GM19395 (cell line): ENCODE data around the gene TPSD1.
"Not testable (repeated sequence)": the region's sequence is repeated elsewhere in the genome, so short reads cannot be mapped to it uniquely, and the experiment has no call there.

Experiments used
- ATAC-seq: cut with Tn5 transposase; IDR thresholded peaks from one replicate; pipeline ENCODE4 v1.9.1; 2021; ENCODE audit warnings: mild to moderate bottlenecking, moderate library complexity; ENCODE audit not compliant: unreplicated experiment

TPSD1 gene

GRCh38 chr16:1255276-1256122, at the start of gene TPSD1:
Gene TPSD1 (plus strand): TSS chr16:1256069. CDS start chr16:1256281, 212 bp downstream.
- ATAC-seq = not testable (repeated sequence)

DNA sequence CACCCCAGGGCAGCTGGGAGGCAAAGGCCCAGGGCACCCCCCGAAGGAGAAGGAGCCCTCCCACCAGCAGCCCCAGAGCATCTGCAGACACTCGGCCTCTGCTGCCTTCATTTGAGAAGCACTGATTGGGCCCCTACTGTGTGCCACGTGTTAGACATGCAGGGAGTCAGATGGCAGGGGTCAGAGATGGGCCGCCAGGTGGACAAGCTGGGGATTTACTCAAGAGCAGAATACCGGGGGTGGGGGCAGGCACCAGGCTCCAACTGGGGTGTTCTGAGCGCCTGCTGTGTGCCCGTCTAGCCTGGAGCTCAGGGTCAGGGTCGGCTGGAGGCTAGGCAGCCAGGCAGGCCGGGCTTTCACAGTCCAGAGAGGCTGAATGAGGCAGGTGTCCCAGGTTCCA, 49.5 kb upstream of the TPSD1 start:
- ATAC-seq = no peak

- no peak for ATAC-seq
Observed at GRCh38 chr16:1206786-1207185, 49.1 kb upstream of the TPSD1 start.

GRCh38 chr16:1208239-1208830, 47.5 kb upstream of the TPSD1 start:
- ATAC-seq = no peak

- no peak for ATAC-seq
Observed at GRCh38 chr16:1209081-1209480, 46.8 kb upstream of the TPSD1 start.

DNA sequence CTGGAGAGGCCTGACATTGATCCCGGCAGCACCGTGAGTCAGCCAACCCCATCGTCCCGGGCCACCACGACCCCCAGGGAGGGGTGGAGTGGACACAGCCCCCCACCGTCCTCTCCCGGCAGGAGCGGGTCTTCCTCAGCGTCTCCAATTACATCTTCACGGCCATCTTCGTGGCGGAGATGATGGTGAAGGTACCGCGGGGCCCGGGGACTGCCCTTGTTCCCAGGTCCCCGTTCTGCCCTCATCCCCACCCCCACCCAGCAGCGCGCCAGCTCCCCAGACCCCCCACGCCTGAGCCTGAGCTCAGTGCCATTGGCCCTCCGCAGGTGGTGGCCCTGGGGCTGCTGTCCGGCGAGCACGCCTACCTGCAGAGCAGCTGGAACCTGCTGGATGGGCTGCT, 45.4 kb upstream of the TPSD1 start:
- no peak for ATAC-seq

- no peak for ATAC-seq
Observed at GRCh38 chr16:1211451-1212268, 44.2 kb upstream of the TPSD1 start.

DNA sequence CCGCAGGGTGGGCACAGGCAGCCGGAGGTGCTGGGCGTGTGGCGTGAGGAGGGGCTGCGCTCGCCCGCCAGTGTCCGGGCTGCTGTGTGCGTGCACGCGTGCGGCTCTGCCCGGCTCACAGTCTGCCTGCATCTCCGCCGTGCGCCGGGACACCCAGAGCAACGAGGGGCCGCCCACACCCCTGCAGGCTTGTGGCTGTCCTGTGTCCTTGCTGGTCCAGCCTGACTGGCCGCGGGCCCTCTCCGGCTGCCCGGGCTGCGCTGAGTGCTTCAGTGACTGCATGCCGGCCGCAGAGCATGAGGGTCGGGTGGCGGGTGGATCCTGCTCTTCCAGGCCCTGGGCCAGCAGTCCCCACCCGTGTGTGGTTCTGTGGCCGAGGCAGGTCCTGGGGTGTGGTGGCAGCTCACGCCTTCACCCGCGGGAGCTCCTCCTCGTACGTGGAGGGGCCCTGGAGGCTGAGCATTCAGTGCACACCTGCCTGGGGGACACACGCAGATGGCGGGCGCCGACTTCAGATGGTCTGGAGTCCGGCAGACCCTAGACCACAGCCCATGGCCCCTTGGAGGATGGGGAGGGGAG, 43.2 kb upstream of the TPSD1 start:
- ATAC-seq = no peak

GRCh38 chr16:1213231-1213630, 42.6 kb upstream of the TPSD1 start:
- no peak for ATAC-seq

GRCh38 chr16:1213796-1214372, 42.0 kb upstream of the TPSD1 start:
- no peak for ATAC-seq

DNA sequence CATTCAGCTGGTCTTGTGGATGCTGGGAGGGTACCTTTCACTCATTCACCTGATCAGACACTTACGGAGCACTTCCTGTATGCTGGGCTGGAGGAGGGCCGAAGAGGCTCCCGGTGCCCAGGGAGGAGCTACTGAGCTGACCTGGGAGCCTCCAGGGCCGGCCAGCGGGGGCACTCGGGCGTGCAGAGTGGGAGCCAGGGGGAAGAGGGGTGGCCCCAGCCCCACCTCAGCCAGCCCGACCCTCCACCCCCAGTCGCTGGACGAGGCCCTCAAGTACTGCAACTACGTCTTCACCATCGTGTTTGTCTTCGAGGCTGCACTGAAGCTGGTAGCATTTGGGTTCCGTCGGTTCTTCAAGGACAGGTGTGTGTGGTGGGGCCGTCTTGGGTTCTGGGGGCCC, 41.1 kb upstream of the TPSD1 start:
- no peak for ATAC-seq

DNA sequence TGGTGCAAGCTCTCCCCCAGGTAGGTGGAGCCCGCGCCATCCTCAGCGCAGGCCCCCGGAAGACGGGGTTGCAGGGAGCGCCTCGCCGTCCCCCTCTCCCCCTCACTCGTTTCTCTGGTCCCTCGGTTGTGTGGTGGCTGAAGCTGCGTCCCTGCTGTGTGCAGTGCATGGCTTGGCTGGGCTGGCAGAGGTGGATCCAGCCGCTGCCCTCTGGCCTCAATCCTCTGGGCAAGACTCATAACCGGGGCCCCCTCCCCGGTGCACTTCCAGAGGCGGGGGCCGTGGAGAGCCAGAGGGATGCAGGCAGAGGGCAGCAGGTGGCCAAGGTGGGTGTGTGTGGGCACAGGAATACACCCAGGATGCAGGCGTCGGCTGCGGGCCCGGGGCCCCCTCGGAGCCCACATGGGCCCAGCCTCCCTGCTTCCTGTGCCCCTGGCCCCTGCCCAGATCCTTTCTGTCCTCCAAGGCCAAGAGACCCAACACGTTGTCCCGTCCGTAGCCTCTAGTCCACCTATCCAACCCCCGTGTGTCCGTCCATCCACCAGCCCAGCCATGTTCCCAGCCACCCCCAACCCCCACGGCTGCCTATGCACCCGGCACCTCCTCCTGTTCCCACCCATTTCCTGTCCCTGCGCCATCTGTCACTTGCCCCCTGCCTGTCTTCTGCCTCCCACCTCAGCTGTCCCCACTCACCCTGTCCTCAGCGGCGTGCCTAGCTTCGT, 40.1 kb upstream of the TPSD1 start:
- no peak for ATAC-seq

GRCh38 chr16:1216296-1216619, 39.6 kb upstream of the TPSD1 start:
- no peak for ATAC-seq

DNA sequence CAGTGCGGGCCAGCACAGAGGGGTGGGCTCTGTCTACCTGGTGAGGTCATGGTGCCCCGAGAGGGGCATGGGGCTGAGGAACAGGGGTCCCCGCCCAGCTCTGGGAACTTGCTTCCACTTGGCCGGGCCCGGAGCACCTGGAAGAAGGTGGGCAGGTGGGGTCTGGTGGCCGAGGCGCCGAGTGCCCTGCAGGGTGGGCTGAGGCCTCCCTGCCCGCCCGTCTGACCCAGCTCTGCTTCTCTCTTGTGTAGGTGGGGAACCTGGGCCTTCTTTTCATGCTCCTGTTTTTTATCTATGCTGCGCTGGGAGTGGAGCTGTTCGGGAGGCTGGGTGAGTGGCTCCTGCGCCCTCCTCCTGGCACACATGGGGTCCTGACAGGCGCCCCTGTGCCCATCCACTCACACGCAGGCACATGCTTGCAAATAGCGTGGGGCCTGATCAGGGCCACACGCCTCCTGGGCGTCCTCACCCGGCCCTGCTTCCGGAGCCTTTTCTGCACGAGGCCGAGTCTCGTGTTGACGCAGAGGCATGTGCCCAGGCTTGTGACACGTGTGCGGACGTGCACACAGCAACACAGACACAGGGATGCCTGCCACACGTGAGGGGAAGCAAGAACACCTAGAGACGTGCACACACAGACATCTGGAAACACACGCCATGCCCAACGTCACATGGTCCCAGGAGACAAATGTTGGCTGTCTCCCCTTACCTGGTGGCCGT, 39.0 kb upstream of the TPSD1 start:
- no peak for ATAC-seq

DNA sequence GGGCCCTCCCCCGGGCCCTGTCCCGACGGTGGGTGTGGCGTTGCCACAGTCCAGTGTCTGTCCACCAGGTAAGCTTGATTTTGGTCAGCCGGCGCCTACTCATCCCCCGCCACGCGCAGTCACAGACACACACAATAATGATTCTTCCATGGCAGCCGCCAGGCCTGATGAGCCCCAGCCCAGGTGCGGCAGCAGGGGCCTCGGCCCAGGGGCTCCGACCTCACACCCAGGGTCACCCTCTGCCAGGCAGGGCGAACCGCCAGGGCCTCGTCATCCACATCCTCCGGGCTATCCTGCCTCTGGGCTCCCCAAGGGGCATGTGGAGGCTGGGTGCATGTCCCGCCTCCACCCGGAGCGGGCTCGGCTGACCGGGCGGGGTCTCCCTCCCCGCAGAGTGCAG, 38.3 kb upstream of the TPSD1 start:
- ATAC-seq = no peak

GRCh38 chr16:1218061-1218929, 37.6 kb upstream of the TPSD1 start:
- no peak for ATAC-seq

DNA sequence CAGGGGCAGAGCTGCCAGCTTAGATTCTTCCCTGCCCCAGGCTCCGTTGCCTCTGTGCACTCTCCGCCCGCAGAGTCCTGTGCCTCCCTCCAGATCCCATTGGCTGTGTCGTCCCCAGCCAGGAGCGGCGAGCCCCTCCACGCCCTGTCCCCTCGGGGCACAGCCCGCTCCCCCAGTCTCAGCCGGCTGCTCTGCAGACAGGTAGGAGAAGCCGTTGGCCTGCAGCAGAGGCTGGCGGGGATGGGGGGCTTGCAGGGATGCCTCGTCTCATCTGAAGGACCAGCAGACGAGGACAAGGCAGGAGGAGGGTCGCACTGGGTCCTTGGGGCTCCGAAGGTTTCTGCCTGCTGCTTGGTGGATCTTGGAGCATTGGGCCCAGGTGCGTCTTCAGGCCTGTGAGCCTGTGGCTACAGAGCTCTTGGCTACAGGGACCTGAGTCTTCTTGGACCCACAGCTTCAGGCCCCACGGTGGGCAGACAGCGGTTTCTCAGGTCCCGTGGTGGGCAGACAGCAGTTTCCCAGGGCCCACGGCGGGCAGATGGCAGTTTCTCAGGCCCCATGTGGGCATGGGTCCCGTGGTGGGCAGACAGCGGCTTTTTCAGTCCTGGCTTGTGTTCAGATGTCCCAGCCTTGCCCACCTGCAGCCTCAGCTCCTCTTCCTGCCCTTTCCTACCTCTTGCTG, 36.8 kb upstream of the TPSD1 start:
- ATAC-seq = no peak

DNA sequence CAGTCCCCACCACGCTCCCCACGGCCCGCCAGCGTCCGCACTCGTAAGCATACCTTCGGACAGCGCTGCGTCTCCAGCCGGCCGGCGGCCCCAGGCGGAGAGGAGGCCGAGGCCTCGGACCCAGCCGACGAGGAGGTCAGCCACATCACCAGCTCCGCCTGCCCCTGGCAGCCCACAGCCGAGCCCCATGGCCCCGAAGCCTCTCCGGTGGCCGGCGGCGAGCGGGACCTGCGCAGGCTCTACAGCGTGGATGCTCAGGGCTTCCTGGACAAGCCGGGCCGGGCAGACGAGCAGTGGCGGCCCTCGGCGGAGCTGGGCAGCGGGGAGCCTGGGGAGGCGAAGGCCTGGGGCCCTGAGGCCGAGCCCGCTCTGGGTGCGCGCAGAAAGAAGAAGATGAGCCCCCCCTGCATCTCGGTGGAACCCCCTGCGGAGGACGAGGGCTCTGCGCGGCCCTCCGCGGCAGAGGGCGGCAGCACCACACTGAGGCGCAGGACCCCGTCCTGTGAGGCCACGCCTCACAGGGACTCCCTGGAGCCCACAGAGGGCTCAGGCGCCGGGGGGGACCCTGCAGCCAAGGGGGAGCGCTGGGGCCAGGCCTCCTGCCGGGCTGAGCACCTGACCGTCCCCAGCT, 35.7 kb upstream of the TPSD1 start:
- no peak for ATAC-seq
